HG03520 (cell line): ENCODE data around the gene MAGI2.

Experiments
- ATAC-seq: cut with Tn5 transposase; IDR thresholded peaks from one replicate; pipeline ENCODE4 v1.9.1; 2021; ENCODE audit warnings: mild to moderate bottlenecking, moderate library complexity; ENCODE audit not compliant: unreplicated experiment

The MAGI2 gene

DNA sequence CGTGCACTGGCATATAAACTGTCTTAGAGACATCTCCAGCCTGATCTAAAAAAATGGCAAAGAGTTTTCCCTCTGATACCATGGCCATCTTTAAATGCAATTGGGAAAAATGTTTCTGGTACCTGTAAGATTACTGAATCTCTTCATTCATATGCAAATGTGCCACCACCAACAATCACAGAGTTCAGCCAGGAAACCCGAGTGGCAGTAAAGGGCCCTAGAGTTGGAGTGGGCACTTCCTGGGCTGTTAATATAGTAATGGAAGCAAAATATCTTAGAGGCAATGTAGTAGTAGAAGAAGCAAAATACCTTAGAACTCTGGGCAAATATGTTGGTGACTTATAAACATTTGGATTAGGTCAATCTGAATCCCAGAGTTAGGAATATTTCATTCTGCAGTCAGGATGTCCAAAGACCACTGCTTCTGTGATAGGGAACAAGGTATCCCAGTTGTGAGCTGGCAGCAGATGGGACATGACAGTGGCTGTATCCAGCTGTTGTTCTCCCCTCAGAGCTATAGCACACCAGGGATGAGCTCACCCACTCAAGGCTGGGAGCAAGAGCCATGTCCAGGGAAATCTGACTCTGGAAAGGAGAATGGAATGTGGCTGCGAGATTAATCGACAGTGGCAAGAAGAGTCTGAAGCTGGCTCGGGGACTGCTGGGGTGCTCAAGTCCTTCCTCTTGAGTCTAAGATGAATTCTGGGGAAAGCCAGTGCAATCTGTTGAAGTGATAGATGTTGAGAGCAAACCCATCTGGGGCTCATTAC, 1322.8 kb downstream of the MAGI2 start:
- ATAC-seq, result no peak

DNA sequence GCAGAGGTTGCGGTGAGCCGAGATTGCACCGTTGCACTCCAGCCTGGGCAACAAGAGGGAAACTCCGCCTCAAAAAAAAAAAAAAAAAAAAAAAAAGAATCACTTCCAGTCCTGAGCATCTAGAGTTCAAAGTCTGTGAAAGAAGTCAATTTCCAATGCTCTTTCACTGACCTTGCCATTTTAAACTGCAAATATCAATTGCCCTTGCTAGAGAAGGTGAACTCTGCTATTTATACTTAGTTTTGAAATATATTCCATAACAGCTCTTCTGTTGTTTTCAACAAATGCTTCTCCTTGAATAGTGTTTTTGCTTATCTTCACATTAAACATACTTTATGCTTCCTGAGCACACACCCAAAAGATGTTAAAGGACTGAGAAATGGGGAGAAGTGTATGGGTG, 1323.6 kb downstream of the MAGI2 start:
- ATAC-seq, result no peak

DNA sequence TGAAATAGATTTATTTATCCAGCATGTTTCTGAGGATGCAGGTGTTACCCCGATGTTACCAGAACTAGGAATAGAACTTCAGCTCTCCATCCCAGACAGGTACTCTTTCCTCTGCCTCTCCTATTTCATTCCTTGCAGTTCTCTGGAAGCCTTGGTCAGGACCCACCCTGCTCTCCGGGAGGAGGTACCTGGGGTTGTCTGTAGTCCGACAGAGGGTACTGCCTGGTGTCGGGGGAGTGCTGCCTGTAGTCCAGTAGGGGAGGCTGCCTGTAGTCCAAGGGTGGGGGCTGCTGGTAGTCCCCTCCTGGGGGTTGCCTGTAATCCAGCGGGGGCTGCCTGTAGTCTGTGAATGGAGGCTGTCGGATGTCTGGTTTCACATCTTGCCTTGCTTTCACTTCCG, 1326.5 kb downstream of the MAGI2 start:
- ATAC-seq, result no peak

DNA sequence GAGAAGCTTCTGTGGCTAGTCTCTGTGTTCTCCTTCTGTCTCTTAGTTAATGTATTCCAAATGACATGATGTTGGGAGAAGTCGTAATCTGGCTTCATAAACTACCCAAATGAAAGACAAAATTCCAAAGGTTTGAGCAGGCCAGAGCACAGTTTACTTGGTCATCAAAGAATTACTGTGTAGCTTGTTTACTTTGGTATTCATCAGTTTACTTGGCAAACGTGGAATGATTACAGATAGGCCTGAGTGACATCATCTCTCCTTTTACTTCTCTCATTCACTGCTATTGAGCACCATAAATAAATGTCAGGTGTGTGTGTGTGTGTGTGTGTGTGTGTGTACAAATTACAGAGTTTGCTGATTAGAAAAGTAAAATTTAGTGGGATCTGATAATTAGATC, 1327.6 kb downstream of the MAGI2 start:
- ATAC-seq, result no peak

DNA sequence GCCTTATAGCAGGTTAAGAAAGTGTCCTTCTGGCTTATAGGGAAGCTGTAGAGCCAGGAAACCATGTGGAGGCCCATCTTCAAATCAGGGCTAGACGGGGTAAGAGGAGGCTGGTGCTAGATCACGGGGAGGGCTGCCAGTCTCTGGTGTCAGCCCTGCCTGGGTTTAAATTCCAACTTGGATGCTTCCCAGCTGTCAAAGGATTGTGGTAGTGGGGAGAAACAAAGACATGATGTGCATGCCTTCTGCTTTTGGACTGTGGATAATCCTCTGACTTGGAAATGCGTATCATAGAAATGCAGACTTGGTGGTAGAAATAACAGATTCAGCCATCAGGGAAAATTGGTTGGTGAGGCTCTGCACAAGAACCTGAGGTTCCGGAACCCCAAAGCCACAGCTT, 1329.3 kb downstream of the MAGI2 start:
- ATAC-seq, result no peak

DNA sequence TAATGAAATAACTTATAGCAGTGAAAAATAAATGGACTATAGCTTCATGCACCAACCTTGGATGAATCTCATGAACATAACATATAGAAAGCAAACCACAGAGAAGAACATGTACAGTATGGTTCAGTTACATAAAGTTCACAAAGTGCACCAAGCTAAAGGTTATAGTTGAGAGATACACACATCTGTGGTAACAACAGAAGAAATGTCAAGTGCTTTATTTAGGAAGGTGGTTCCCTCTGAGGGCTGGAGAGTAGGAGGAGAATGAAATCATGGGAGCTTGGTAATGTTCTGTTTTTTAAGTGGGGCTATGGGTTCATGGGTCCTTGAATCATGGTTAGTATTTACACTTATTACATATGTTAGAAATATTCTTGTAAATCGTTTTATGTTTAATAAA, 1331.6 kb downstream of the MAGI2 start:
- no peak for ATAC-seq

DNA sequence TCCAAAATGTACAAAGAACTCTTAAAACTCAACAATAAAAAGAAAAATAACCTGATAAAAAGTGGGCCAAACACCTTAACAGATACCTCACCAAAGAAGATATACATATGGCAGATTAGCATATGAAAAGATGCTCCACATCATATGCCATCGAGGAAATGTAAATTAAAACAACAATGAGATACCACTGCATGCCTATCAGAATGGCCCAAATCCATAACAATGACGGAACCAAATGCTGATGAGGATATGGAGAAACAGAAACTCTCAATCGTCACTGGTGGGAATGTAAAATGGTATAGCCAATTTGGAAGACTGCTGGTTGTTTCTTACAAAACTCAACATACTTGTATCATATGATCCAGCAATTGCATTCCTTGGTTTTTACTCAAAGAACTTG, 1335.0 kb downstream of the MAGI2 start:
- ATAC-seq, result no peak

DNA sequence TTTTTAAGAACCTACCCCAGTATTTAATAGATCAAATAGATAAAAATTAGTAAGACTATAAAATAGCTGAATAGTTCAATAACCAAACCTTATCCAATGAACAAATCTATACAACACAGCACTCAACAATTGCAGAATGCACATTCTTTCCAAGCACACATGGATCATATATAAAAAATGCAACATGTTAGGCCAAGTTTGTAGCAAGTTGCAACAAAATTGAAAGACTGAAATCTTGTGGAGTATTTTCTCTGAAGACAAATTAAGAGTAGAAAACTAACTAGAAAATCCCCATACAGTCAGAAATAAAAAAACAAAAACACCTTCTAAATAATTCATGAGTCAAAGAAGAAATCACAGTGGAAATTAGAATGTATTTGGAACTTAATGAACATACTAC, 1337.6 kb downstream of the MAGI2 start:
- ATAC-seq, result no peak

DNA sequence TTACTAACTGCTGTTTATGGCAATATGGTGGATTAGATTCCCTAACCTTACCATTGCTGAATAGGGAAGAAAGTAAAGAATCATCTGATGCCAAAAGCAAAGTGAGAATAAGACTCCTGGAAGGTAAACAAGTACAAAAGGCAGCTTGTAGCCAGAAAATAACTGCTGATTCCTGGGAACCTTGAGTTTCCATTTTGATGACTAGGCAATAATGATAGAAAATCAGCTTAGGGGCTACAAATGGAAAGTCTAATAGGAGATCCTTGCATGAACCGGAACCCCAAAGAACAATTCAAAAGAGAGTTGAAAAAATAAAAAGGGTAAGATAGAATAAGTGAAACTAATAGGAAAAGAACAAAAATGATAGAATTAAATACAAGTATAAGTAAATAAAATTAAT, 1338.5 kb downstream of the MAGI2 start:
- no peak for ATAC-seq

DNA sequence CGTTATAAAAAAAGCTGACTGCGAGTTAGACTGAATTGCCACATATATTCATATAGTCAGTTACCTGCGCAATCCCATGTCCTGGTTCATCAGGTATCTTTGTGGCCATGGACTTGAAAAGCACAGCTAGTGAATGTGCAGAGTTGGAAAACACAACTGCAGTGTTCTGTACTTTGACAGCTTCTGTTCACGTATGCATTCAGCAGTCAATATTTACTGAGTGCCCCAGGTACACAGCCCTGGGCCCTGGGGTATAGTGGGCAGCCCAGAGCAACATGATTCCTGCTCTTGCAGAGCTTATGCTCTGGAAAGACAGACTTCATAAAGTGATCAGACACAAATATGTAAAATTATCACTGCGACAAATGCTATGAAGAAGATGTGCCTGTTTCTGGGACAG, 1341.0 kb downstream of the MAGI2 start:
- no peak for ATAC-seq

DNA sequence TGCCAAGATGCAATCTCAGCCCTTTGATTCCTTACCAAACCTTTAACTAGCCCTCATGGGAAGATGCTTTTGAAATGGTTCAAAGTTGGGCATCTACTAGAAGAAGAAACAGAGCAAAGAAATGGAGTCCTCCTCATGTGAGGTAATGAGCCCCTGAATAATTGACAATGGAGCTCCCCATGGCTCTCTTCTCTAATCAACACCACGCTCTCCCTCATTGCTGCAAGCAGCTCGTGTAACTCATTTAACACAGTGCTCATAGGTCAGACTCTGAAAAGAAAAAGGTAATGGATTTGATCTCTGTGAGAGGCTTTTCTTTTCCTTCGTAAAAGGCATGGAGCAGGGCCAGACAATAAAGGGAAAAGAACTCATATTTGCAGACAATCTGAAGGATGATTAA, 1342.1 kb downstream of the MAGI2 start:
- ATAC-seq, result no peak

DNA sequence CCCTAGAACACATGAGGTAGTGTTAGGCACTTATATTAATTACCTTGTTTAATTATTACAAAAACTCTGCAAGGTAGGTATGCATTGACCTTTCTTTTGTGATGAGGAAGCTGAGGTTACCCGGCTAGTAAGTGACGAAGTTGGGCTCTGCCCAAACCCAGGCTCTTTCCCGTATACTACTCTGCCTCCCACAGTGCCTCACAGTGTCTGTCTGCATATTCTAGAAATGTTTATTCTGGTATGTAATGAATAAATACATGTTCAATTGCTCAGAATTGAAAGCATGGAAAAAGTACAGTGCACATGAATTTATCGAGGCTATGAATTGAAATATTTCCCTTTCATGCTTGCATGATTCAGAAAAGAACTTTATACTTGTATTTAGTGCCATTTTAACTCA, 1350.0 kb downstream of the MAGI2 start:
- ATAC-seq, result no peak

DNA sequence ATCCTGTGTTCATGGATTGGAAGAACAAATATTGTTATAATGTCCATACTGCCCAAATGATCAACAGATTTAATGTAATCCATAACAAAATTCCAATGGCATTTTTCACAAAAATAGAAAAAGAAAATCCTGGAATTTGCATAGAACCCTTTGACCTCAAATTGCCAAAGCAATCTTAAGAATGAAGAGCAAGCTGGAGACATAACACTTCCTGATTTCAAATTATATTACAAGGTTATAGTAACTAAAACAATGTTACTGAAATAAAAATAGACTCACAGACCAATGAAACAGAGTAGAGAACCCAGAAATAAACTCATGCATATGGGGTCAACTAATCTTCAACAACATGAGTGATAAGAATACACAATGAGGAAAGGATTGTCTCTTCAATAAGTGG, 1352.4 kb downstream of the MAGI2 start:
- no peak for ATAC-seq

DNA sequence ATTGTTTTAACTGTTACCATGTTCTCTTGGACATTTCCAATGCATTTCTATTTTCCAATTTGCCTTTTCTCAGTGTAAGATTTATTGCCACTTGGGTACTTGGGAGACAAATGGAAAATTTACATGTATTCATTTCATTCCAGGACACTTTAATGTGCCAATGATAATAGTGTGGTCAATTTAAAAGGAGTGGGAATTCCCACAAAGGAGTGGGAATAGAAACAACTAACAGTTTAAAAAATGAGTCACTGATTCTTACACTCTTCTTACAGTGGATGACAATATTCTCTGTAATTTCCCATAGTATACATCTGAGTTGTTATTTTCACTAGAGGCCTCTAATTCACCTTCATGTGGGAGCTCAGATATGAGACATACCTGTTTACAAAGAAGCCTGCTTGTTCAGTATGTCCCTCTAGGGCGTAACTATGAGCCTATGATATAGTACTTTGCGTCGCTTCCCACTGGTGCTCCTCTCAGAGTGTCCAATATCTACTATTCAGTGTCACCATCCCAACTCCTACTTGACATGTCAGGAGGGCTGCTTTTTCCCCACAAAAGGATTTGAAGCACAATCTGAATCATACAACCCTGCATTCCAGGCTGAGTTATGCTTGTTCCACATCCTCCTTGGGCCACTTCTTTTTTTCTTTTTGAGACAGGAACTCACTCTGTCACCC, 1353.6 kb downstream of the MAGI2 start:
- ATAC-seq, result no peak

DNA sequence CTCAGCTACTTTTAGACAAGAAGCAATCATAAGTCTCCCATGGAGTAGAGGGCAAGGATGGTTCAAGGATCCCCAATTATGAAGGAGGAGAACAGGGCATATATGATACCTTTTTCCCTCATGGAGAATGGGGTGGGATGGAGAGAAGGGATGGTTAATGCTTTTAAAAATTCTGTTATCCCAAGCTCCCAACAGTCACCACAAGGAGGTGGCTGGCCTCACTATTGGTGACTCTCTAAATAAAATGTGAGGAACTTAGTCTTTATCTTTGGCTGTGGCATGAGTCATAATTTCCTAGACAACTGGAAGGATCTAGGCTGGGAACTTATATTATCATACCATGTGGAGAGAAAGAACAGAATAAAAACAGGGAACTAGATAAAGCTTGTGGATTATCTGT, 1357.9 kb downstream of the MAGI2 start:
- ATAC-seq, result no peak

DNA sequence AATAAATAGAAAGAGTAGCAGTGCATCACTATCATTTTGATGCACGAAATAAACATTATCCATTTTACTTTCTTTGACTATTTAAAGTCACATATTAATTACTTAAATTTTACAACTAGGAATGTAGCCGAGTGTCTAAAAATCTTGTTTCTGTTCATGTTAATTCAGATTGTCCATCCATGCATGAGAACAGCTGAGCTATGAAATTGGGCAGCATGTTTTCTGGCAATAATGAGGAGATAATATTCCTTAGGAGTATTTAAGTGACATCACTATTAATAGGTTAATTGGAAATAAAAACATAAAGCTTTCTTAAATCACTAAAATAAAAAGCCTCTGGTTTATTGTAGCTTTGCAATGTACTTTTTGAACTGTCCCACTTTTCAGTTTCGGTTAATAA, 1361.1 kb downstream of the MAGI2 start:
- ATAC-seq, result no peak

DNA sequence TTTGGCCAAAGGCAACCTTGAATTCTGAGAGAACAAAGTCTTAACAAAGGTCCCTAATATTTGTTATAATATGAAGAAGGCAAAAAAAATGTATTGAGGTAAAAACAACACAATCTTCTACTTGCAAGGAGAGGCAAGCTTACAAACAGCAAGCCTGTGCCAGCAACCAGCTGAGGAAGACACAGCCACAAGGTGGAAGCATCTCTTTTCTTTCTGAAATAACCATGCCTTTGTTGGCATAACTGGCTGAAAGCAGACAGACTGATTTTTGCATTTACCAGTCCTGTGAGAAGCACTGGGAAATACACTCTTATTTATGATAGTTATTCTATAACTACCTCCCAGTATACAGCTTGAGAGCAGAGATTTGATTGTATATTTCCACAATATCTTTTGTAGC, 1362.9 kb downstream of the MAGI2 start:
- no peak for ATAC-seq

DNA sequence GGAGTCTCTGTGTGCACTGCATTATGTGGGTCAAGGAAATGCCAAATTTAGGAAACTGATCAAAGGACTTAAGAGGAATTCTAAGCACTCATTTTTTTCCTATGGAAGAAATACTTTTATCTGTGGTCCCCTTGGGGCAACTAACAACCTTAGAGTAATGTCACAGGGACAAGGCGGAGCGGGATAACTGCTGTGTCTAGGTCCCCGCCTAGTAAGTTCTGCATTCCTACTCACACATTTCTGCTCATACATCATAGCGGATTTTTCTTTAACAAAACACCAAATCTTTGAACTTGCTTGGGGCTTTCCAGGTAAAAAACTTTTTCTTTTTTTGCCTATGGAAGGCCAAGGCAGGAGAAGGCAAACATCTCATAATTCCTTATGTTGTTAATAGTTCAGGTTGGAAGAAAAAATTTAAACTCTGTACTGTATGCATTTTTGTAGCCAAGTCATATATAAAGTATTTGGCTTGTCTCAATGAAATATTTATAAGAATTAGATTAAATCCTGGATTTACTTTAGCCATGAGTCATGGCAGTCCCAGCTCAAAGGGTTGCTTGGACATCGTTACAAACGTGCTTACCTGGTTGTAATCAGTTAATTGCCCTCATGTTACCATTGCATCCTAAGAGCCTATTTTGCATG, 1369.9 kb downstream of the MAGI2 start:
- ATAC-seq, result no peak

DNA sequence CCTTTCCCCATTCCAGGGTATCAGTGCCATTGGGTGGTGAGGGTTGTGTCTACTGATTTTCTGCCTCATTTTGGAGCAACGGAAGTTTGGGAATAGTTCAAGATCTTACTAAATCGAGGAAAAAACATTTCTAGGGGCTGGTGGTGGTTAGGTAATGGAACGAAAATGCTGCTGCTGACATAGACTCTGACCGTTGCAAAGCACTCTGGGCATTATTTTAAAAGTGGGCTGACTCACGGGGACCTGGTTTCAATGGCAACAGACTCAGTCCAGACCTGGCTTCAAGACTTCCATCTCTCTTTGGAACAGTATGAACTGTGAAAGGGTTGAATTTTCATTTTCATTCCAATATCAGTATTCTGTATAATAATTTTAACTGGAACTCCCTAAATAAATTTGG, 1370.9 kb downstream of the MAGI2 start:
- no peak for ATAC-seq

DNA sequence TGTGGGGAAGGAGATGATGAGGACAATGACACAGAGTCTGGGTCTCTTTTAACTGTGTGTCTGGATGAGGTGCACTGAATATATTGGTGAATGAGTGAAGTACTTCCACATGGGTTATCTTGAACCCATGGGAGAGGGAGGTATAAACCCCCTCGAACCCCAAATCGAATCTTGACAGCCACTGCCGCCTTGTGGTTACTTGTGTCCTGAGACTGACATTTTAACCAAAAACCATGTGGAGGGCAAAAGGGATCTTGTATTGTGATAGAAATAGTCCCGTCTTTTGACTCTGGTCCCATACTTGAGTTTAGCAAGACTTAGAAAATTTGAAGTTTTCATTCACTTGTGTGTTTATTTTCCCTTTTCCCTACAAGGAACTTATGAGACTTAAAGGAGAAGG, 1371.6 kb downstream of the MAGI2 start:
- no peak for ATAC-seq

DNA sequence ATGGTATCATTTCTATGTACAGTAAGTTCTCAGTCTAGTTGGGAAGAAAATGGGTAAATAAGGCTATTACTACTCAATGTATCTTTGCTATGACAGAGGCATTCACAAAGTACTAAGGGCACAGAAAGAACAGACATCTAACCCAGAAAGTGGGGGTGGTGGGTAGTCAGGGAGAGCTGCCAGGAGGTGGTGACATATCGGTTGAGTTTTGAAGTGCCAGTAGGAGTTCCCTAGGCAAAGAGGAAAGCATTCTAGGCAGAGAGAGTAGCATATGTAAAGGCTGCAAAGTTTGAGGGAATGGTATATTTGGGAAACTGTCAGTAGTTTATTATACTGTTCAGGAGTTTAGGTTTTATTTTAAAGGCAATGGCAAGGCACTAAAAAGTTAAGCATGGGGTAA, 1372.1 kb downstream of the MAGI2 start:
- no peak for ATAC-seq

DNA sequence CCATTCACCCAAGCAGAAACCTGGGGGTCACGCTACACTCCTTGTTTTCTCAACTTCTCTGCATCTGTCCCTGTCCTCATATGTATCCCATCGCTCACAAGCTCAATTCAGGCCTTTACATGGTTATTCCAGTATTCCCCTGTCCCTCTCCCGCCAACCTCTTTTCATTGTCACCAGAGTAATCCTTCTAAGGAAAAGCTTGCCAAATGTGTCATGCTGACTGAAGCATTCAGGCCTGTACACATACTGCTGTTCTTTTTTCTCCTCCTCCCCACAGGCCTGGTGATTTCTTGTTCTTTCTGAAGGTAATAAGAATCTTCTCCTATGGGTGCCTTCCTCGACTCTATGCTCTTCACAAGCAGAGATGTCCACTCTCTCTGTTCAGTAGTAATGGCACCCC, 1372.7 kb downstream of the MAGI2 start:
- no peak for ATAC-seq
